NT2/D1 (cell line): ENCODE data around the gene RELN.

Experiments used
- SUZ12 ChIP-seq: IDR thresholded peaks from 2 replicates; pipeline ENCODE4 v1.6.1; 2011; ENCODE audit not compliant: insufficient read length, insufficient read depth; ENCODE audit errors: extremely low read depth
- YY1 ChIP-seq: IDR thresholded peaks from 2 replicates; pipeline ENCODE4 v1.6.1; 2011; ENCODE audit not compliant: insufficient read length, insufficient read depth
- ZNF274 ChIP-seq: IDR thresholded peaks from 2 replicates; pipeline ENCODE4 v1.6.1; 2011; ENCODE audit warnings: mild to moderate bottlenecking, low read depth, low read length

- TF ChIP-seq ZNF274: no peak
- no peak for TF ChIP-seq SUZ12
- TF ChIP-seq YY1: no peak
Measured at GRCh38 chr7:103573479-103574058, 415.9 kb downstream of the RELN start.
